HG03342 (cell line): ENCODE data around the gene GPR132.
A peak's percentile ranks its signal among the peaks of the same experiment; 100 is the strongest.
"Not testable (repeated sequence)": the region's sequence is repeated elsewhere in the genome, so short reads cannot be mapped to it uniquely, and the experiment has no call there.

ENCODE experiments used
- ATAC-seq: cut with Tn5 transposase; IDR thresholded peaks from one replicate; pipeline ENCODE4 v1.9.1; 2021; ENCODE audit warnings: mild to moderate bottlenecking, moderate library complexity; ENCODE audit not compliant: unreplicated experiment

GPR132 gene

GRCh38 chr14:105065280-105066228, at the start of gene GPR132:
TSS of gene GPR132 (minus strand) at chr14:105065430. CDS start at chr14:105055420, 10,010 bp downstream.
- ATAC-seq = peak; percentile 52

- not testable (repeated sequence) for ATAC-seq
Observed at GRCh38 chr14:105109243-105109642, 44.0 kb upstream of the GPR132 start.

GRCh38 chr14:105108516-105108864, 43.3 kb upstream of the GPR132 start:
- no peak for ATAC-seq

GRCh38 chr14:105107781-105108515, 42.7 kb upstream of the GPR132 start:
- no peak for ATAC-seq

GRCh38 chr14:105107351-105107750, 42.1 kb upstream of the GPR132 start:
- ATAC-seq = no peak

- ATAC-seq = no peak
Observed at GRCh38 chr14:105105158-105105557, 39.9 kb upstream of the GPR132 start.

GRCh38 chr14:105102893-105103292, 37.7 kb upstream of the GPR132 start:
- no peak for ATAC-seq

- ATAC-seq = no peak
Observed at GRCh38 chr14:105102361-105102870, 37.2 kb upstream of the GPR132 start.

- ATAC-seq = no peak
Observed at GRCh38 chr14:105100910-105101309, 35.7 kb upstream of the GPR132 start.

GRCh38 chr14:105099778-105100177, 34.5 kb upstream of the GPR132 start:
- ATAC-seq = no peak

GRCh38 chr14:105098316-105098715, 33.1 kb upstream of the GPR132 start:
- no peak for ATAC-seq

- no peak for ATAC-seq
Observed at GRCh38 chr14:105097794-105098127, 32.5 kb upstream of the GPR132 start.

- no peak for ATAC-seq
Observed at GRCh38 chr14:105096206-105096875, 31.1 kb upstream of the GPR132 start.

- ATAC-seq = no peak
Observed at GRCh38 chr14:105095236-105095805, 30.1 kb upstream of the GPR132 start.

- ATAC-seq = no peak
Observed at GRCh38 chr14:105094193-105094907, 29.1 kb upstream of the GPR132 start.

GRCh38 chr14:105093431-105094192, 28.4 kb upstream of the GPR132 start:
- ATAC-seq = no peak

GRCh38 chr14:105093038-105093430, 27.8 kb upstream of the GPR132 start:
- no peak for ATAC-seq

- no peak for ATAC-seq
Observed at GRCh38 chr14:105092171-105093037, 27.2 kb upstream of the GPR132 start.
